ENCODE results near the gene AJM1. TPM values are rescaled to one million over a fixed set of nuclear protein-coding genes. Genes with fewer than 3 reads are reported as not detected.

AJM1 gene
- total RNA-seq, 1 experiment from 2014 or later = 3.1 TPM

- DNase-seq (ENCODE audit: low read depth) = peak; percentile 65
Measured at GRCh38 chr9:136807281-136808074, 34.8 kb upstream of the AJM1 start, which contains the start of gene RABL6. TSS of gene RABL6 (plus strand) at chr9:136807948. CDS start at chr9:136808197, 249 bp downstream.

GRCh38 chr9:136808075-136808805 lies 34.0 kb upstream of the AJM1 start:
- no peak for DNase-seq (ENCODE audit: low read depth)

GRCh38 chr9:136808806-136809158 lies 33.5 kb upstream of the AJM1 start:
- no peak for DNase-seq (ENCODE audit: low read depth)

DNA sequence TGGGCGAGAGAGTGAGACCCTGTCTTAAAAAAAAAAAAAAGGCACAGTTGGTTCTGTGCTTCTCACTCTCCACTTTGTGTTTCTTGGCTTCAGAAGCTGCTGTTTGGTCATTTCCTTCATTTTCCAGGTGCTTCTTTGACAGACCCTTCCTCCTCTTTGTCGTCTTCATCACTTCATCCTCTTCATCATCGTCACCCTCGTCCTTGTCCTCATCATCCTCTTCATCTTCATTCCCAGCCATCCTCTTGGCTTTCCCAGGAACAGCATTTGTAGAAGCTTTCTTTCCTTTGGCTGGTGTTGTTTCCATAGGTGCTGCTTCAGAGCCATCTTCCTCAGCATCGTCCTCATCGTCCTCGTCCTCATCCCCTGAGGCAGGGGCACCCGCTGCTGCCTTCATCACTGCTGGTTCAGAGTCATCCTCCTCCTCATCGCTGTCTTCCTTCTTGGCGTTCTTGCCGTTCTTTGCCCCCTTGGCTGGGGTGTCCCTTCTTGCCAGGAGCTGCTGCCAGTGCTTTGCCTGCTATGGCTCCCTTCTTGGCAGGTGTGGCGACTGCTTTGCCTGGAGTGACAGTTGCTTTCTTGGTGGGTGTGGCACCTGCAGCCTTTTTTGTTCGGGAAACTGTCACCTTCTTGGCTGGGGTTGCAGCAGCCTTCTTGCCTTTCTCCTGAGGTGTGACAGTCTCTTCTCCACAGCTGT lies 27.4 kb upstream of the AJM1 start:
- no peak for DNase-seq (ENCODE audit: low read depth)

DNA sequence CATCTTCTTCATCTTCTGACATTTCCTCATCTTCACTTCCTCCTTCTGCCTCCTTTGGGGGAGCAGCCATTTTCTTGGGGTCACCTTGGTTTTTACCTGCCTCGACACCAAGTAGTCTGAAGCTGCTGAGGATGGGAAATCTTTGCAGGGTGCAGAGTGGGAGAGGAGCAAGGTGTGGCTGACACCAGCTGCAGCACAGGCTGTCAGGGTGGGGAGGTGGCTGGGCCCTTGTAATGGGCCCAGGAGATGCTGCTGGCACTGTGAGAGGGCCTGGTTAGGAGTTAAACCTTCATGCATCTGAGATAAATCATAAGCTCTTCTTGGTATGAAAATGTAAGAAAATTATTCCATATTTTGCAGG lies 26.9 kb upstream of the AJM1 start:
- DNase-seq (ENCODE audit: low read depth) = no peak

- DNase-seq (ENCODE audit: low read depth) = no peak
Measured at GRCh38 chr9:136820971-136821825, 21.1 kb upstream of the AJM1 start.

GRCh38 chr9:136821826-136822544 lies 20.3 kb upstream of the AJM1 start:
- DNase-seq (ENCODE audit: low read depth) = no peak

DNA sequence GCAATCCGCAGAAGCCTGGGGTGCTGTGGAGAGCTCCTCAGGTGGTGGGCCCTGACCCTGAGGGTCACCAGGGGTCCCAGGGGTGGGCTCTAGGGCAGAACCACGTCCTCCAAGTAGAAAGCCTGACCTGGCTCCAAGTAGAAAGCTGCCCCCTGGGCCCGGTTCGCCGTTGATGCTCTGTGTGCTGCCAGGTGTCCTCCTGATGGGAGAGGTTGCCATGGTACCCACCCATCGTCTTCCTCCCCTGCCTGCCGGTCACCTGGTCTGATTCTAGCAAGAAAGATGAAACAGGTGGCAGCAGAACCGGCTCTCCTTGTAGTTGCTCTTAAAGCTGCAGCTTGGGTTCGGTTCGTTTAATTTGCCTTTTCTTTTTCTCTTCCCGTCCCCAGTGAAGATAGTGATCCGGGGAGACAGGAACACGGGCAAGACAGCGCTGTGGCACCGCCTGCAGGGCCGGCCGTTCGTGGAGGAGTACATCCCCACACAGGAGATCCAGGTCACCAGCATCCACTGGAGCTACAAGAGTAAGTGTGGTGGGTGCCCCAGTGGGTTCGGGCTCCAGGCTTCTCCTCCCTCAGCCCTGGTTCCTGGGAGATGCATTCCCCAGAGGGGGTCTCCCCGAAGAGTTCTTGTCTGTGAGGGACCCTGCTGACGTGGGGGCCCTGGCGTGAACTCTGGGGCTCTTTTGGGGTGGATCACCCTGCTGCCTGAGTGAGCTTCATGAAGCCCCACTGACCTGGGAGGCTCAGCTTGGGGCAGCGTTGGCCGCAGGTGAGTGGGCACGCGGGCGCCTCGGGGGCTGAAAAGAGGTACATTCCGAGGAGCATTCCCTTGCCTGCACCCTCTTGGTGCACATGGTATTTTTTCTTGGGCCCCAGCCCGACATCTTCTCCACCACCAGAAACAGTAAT lies 18.9 kb upstream of the AJM1 start:
- no peak for DNase-seq (ENCODE audit: low read depth)

- DNase-seq (ENCODE audit: low read depth) = no peak
Measured at GRCh38 chr9:136824496-136825225, 17.6 kb upstream of the AJM1 start.

DNA sequence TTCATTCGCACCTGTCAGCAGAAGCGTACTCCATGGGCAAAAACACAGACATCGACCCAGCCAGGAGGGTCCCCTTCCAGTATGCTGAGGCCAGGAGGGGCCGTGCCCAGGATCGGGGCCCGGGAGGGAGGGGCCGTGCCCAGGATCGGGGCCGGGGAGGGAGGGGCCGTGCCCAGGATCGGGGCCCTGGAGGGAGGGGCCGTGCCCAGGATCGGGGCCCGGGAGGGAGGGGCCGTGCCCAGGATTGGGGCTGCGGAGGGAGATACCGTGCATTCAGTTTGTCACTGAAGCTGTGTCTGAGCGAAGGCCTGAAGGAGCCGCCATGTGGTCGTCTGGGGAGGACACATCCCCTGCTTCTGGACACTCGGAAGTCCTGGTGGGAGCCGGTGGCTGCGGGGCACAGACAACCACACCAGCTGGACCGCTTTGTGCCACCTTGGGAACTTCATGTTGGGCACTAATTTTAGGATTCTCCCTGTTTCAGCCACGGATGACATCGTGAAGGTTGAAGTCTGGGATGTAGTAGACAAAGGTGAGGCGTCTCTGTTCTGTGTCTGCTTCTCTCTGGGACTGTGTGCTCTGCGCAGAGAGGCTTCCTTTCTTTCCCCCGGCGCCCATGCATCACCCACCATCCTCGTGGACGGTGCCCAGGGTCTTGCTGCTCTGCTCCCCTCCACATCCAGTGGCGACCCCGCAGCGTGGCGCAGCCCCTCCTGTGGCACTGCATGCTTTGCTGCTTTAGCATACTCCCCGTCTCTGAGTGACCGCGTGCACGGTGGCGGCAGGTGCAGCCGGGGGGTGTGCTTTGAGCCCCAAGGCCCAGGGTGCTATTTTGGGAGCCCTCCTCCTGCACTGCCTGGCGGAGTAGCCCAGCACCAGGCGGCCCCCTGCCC lies 16.7 kb upstream of the AJM1 start:
- no peak for DNase-seq (ENCODE audit: low read depth)

DNA sequence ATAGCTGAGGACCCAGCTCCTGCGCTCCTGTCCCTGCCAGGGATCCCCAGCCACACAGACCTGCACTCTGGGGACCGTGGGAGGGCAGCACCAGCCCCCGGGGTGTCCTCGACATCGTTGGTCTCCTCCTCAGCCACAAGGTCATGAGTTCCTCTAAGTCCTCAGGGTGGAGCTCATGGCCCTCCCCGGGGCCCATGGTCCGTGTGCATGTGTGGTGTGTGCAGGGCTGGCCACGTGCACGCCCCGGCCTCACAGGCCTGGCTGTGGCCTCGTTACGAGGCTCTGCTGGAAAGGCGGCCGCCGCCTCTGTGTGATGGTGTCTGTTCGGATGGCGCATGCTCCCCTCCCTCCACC lies 16.1 kb upstream of the AJM1 start:
- DNase-seq (ENCODE audit: low read depth) = no peak

GRCh38 chr9:136826703-136827582 lies 15.3 kb upstream of the AJM1 start:
- no peak for DNase-seq (ENCODE audit: low read depth)

- DNase-seq (ENCODE audit: low read depth) = no peak
Measured at GRCh38 chr9:136827794-136828473, 14.3 kb upstream of the AJM1 start.

DNA sequence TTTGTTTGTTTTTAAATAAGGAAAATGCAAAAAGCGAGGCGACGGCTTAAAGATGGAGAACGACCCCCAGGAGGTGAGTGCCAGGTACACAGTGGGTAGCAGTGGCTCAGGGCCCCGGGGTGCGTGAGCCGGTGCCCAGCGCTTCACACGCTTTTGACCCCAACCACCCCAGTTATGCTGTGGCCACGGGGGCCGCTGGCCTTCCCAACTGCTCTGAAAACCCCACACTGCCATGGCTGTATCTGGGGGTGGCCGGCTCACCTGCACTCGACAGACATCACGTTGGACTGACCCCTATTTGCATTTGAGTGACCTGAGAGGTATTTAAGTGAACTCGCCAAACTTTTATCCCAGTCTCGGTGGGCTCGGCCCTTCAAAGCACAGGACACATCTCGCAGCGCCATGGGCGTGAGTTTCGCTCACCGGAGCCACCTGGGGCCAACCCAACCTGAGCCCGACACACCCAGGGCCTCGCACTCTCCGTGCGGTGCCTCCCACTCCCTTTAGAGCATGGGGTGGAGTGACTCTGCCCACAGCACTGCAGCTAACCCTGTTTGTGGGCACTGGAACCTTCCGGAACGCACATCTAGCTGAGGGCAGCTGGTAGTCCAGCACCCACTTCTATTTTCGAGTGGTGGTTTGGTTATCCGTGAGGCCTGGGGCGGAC lies 13.7 kb upstream of the AJM1 start:
- no peak for DNase-seq (ENCODE audit: low read depth)

- DNase-seq (ENCODE audit: low read depth) = no peak
Measured at GRCh38 chr9:136829412-136829811, 12.9 kb upstream of the AJM1 start.
